GM23248 (cell line): Measurements from ENCODE around the gene ZNF709.

Experiments
- EZH2 ChIP-seq: fragments of 200-600 bp; sonication (generic); IDR thresholded peaks from 2 replicates; pipeline ENCODE4 v1.6.1; 2018; ENCODE audit warnings: antibody characterized with exemption, mild to moderate bottlenecking; ENCODE audit not compliant: insufficient read depth, poor library complexity, severe bottlenecking
- EZH2phosphoT487 ChIP-seq: fragments of 200-600 bp; sonication (generic); IDR thresholded peaks from 2 replicates; pipeline ENCODE4 v1.6.1; 2018; ENCODE audit warnings: antibody characterized with exemption, moderate library complexity, mild to moderate bottlenecking, low read depth; ENCODE audit not compliant: insufficient read depth

DNA sequence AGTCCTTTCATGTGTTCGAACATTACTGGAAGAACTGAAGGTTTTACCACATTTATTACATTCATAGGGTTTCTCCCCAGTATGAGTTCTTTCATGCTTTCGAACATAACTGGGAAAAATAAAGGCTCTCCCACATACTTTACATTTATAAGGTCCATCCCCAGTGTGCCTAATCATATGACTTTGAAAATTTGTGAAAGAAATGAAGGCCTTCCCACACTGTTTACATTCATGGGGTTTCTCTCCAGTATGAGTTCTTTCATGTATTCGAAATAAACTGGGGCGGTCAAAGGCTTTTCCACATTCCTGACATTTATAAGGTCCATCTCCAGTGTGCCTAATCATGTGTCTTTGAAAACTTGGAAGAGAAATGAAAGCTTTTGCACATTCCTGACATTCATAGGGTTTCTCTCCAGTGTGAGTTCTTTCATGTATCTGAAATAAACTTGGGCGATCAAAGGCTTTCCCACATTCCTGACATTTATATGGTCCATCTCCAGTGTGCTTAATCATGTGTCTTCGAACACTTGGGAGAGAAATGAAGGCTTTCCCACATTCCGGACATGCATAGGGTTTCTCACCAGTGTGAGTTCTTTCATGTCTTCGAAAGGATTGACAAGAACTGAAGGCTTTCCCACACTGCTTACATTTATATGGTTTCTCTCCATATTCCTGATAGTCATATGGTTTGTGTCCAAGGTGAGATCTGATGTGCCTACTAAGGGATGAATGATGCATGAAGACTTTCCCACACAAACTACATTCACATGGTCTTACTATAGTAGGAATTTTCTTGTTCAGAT is 42.6 kb upstream of the ZNF709 start:
- TF ChIP-seq EZH2 (no peak), EZH2phosphoT487 (no peak)
